GM12891 (cell line): ENCODE data around the gene SLX4IP.

ENCODE experiments used
- PAX5 ChIP-seq: IDR thresholded peaks from 2 replicates; pipeline ENCODE4 v1.6.1; 2011; ENCODE audit warnings: low read length, moderate library complexity, mild to moderate bottlenecking; ENCODE audit not compliant: insufficient read depth, severe bottlenecking
- POLR2A ChIP-seq: IDR thresholded peaks from 2 replicates; pipeline ENCODE4 v1.6.1; 2011; ENCODE audit warnings: low read depth, low read length, control low read depth
- POLR2AphosphoS5 ChIP-seq: IDR thresholded peaks from 2 replicates; pipeline ENCODE4 v1.6.1; 2011; ENCODE audit warnings: low read depth, low read length, control low read depth
- POU2F2 ChIP-seq: IDR thresholded peaks from 2 replicates; pipeline ENCODE4 v1.6.1; 2011; ENCODE audit warnings: low read depth, mild to moderate bottlenecking, control low read depth, low read length, moderate library complexity
- SPI1 ChIP-seq: IDR thresholded peaks from 2 replicates; pipeline ENCODE4 v1.6.1; 2011; ENCODE audit warnings: low read depth, low read length, control low read depth
- TAF1 ChIP-seq: IDR thresholded peaks from 2 replicates; pipeline ENCODE4 v1.6.1; 2011; ENCODE audit warnings: low read depth, low read length, control low read depth

DNA sequence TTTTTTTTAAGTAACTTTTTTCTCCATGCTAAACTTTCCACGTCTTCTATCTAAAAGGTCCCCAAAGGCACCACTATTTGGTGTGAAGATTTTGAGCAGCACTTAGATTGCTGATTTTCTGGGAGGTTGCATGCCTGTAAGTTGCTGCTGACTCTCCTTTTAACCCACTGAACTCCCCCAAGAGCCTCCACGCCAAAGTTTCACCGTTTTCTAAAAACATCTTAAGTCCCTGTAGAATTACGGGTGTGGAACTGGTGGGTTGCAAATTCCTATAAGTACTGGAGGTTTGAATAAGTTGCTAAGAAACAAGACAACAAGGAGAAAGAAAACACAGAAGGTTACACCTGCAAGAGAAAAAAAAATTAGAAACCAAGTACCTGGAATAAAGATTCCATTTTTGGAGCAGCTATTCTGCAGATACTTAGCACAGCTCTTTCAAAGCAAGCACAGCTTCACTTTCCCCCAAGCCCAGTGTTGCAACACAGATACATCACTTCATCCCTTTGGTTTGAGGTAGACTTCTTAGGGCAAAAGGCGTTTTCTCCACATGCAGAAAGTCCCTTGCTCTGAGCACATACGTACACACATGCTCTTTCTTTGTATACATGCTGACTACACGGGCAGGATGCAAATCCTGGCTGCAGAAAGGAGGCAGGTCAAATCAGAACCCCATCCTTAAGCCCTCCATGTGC lies 233.7 kb downstream of the SLX4IP start:
- TF ChIP-seq POLR2A (no peak), POLR2AphosphoS5 (no peak), TAF1 (no peak), POU2F2 (no peak), PAX5 (no peak), SPI1 (no peak)
